PC-3 (cell line): ENCODE data around the gene STN1. TPM values are rescaled to one million over a fixed set of nuclear protein-coding genes. Genes with fewer than 3 reads are reported as not detected.

Source experiments
- ATAC-seq: fragments of 200-7000 bp; cut with Tn5 transposase; 2 replicates; pipeline ENCODE4 v1.9.1; 2020; ENCODE audit warnings: mild to moderate bottlenecking, moderate library complexity
- BruUV-seq: library from RNA; stranded (reverse); fragments of 400-500 nt; replicated peaks from 2 replicates; lab custom pipeline; 2021; lab: Mats Ljungman, UMichigan
- CTCF ChIA-PET: fragments of 300-600 bp; sonication (Branson Sonifier 250); formaldehyde crosslinking; loops from one replicate; lab custom pipeline; 2022; ENCODE audit warnings: antibody characterized with exemption; lab: Charles Lee
- POLR2A ChIA-PET: fragments of 300-600 bp; sonication (Branson Sonifier 250); formaldehyde crosslinking; loops from one replicate; lab custom pipeline; 2022; ENCODE audit warnings: antibody characterized with exemption; ENCODE audit not compliant: unreplicated experiment; lab: Charles Lee
- DNase-seq: peaks from one replicate; pipeline ENCODE4 v3.0.0-alpha.2; 2015
- H2AFZ ChIP-seq: fragments of 300-600 bp; sonication (generic); 2 replicates; pipeline ENCODE4 v1.6.0; 2016; ENCODE audit warnings: antibody characterized with exemption, low read length
- H3F3A ChIP-seq: fragments of 300-600 bp; sonication (generic); one replicate; pipeline ENCODE4 v1.6.0; 2017; ENCODE audit warnings: antibody characterized with exemption, low read length, control low read depth, mild to moderate bottlenecking; ENCODE audit not compliant: unreplicated experiment
- H3K27ac ChIP-seq: fragments of 300-600 bp; sonication (generic); 2 replicates; pipeline ENCODE4 v1.5.1; 2016; ENCODE audit warnings: mild to moderate bottlenecking, low read length
- H3K27me3 ChIP-seq: fragments of 300-600 bp; sonication (generic); 2 replicates; pipeline ENCODE4 v1.6.1; 2016; ENCODE audit warnings: low read length, mixed read lengths
- H3K36me3 ChIP-seq: fragments of 300-600 bp; sonication (generic); 2 replicates; pipeline ENCODE4 v1.6.1; 2016; ENCODE audit warnings: low read depth, mixed run types, low read length, mixed read lengths
- H3K4me1 ChIP-seq: fragments of 300-600 bp; sonication (generic); 2 replicates; pipeline ENCODE4 v1.5.1; 2016; ENCODE audit warnings: low read length; ENCODE audit not compliant: insufficient read depth
- H3K4me2 ChIP-seq: fragments of 300-600 bp; sonication (generic); 2 replicates; pipeline ENCODE4 v1.6.0; 2016; ENCODE audit warnings: low read length
- H3K4me3 ChIP-seq: fragments of 300-600 bp; sonication (generic); 2 replicates; pipeline ENCODE4 v1.5.1; 2016; ENCODE audit warnings: mild to moderate bottlenecking, low read length, mixed read lengths
- H3K79me2 ChIP-seq: fragments of 300-600 bp; sonication (generic); 2 replicates; pipeline ENCODE4 v1.6.1; 2017; ENCODE audit warnings: low read length, mixed read lengths
- H3K9ac ChIP-seq: fragments of 300-600 bp; sonication (generic); 2 replicates; pipeline ENCODE4 v1.6.0; 2016; ENCODE audit warnings: mild to moderate bottlenecking, low read length
- H3K9me2 ChIP-seq: fragments of 300-600 bp; sonication (generic); replicated peaks from 2 replicates; pipeline ENCODE4 v1.6.1; 2016; ENCODE audit warnings: mixed run types, low read length, mixed read lengths
- H3K9me3 ChIP-seq: fragments of 300-600 bp; sonication (generic); 2 replicates; pipeline ENCODE4 v1.6.1; 2016; ENCODE audit warnings: low read length, mixed read lengths
- H4K20me1 ChIP-seq: fragments of 300-600 bp; sonication (generic); 2 replicates; pipeline ENCODE4 v1.6.1; 2016; ENCODE audit warnings: low read length, mixed read lengths
- EZH2 ChIP-seq: fragments of 300-600 bp; sonication (generic); IDR thresholded peaks from one replicate; pipeline ENCODE4 v1.6.1; 2017; ENCODE audit warnings: antibody characterized with exemption, mild to moderate bottlenecking, low read length; ENCODE audit not compliant: unreplicated experiment
- EZH2phosphoT487 ChIP-seq: fragments of 300-600 bp; sonication (generic); IDR thresholded peaks from 2 replicates; pipeline ENCODE4 v1.6.1; 2018; ENCODE audit warnings: mild to moderate bottlenecking, antibody characterized with exemption, low read length, borderline replicate concordance
- intact Hi-C: fragments of 100-400 bp; cut with micrococcal nuclease; formaldehyde crosslinking; loops from 2 replicates; pipeline ENCODE4 v1.9.0; 2023
- total RNA-seq: library from RNA; depleted of rRNA; stranded (reverse); fragments of >200 nt; gene quantifications from 2 replicates; pipeline ENCODE4 v1.2.3, GENCODE V29; 2014
- TF ChIP-seq, protein P1 (sequence below): fragments of 300-600 bp; sonication (generic); conservative IDR thresholded peaks from 2 replicates; pipeline ENCODE4 v1.5.1; 2017; ENCODE audit warnings: antibody characterized with exemption, low read depth, mild to moderate bottlenecking, low read length

The STN1 gene
- total RNA-seq, 1 experiment from 2014 or later, result 33.5 TPM

DNA sequence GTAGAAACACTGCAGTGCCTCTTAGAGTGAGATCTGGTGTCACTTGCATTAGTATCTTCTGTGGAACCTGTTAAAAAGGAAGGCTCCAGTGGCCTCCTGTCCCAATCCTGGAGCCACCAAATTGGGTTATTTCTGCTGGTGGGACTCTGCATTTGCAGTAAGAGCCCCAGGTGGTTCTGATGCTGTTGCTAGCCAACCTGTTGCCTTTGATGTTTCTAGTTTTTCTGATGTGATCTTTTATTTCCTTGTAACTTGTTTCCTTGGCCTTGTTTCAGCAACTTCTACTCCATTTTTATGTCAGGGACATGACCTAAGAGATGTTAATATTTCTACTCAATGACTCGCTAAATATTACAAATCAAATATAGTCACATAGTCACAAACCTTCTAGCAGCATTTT, 12.5 kb upstream of the STN1 start:
- no peak overlapping the region for H3K9ac ChIP-seq
- BruUV-seq, result no TSS peak
- H3K9me3 ChIP-seq, result no peaks in the 10 kb centered on the region
- no peak overlapping the region for H3K4me2 ChIP-seq
- no peaks in the 10 kb centered on the region for H3K36me3 ChIP-seq
- no peak for ATAC-seq
- POLR2A ChIA-PET, result no interaction called here
- no peak for DNase-seq
- no peaks in the 10 kb centered on the region for H3K27me3 ChIP-seq
- H3K79me2 ChIP-seq, result no peaks in the 10 kb centered on the region
- TF ChIP-seq EZH2 (no peak), EZH2phosphoT487 (no peak)
- TF ChIP-seq, protein P1, sequence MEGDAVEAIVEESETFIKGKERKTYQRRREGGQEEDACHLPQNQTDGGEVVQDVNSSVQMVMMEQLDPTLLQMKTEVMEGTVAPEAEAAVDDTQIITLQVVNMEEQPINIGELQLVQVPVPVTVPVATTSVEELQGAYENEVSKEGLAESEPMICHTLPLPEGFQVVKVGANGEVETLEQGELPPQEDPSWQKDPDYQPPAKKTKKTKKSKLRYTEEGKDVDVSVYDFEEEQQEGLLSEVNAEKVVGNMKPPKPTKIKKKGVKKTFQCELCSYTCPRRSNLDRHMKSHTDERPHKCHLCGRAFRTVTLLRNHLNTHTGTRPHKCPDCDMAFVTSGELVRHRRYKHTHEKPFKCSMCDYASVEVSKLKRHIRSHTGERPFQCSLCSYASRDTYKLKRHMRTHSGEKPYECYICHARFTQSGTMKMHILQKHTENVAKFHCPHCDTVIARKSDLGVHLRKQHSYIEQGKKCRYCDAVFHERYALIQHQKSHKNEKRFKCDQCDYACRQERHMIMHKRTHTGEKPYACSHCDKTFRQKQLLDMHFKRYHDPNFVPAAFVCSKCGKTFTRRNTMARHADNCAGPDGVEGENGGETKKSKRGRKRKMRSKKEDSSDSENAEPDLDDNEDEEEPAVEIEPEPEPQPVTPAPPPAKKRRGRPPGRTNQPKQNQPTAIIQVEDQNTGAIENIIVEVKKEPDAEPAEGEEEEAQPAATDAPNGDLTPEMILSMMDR, result no peak
- intact Hi-C loops, result no loop called here
- H3F3A ChIP-seq, result no peaks in the 10 kb centered on the region
- no peak overlapping the region for H3K27ac ChIP-seq
- no peak overlapping the region for H2AFZ ChIP-seq
- no peaks in the 10 kb centered on the region for H4K20me1 ChIP-seq
- H3K4me3 ChIP-seq, result no peak overlapping the region
- CTCF ChIA-PET, result no interaction called here
- no peaks in the 10 kb centered on the region for H3K9me2 ChIP-seq
- no peaks in the 10 kb centered on the region for H3K4me1 ChIP-seq

DNA sequence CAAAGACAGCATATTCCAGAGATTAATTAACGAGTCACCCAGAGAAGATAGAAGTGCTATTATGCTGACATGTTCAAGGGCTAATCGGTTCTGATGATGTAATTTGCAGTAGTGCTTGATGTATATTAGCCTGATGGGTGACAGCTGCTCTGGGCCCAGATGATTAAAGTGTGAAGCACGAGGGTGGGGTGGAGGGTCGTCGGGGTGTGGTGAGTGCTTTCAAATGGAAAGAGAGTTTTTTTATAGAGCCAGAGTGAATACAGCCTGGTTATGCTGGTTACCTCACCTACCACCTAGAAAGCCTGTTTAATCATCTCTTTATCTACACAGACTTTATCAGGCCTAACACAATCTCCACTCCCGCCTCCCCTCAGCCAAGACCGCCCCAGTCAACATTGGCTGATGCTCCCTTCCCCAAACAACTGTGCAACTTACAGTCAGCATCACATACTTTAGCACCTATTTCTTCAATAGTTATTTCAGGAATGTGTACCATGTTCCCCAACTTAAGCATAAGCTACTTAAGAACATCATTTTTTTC, 11.5 kb upstream of the STN1 start:
- Histone ChIP-seq H3K79me2 (no peaks in the 10 kb centered on the region), H3K9me3 (no peaks in the 10 kb centered on the region), H3K9me2 (no peaks in the 10 kb centered on the region), H3K9ac (no peak overlapping the region), H3K4me1 (no peaks in the 10 kb centered on the region), H3K27ac (no peak overlapping the region), H3K36me3 (no peaks in the 10 kb centered on the region), H3F3A (no peaks in the 10 kb centered on the region), H3K27me3 (no peaks in the 10 kb centered on the region), H3K4me2 (no peak overlapping the region), H3K4me3 (no peak overlapping the region), H2AFZ (no peak overlapping the region), H4K20me1 (no peaks in the 10 kb centered on the region)
- POLR2A ChIA-PET, result interaction anchor here (0.6 kb wide), 1 partner anchor 35 kb away, joined by 6 read pairs; no protein-coding TSS in a partner anchor
- no peak for DNase-seq
- TF ChIP-seq EZH2phosphoT487 (no peak), EZH2 (no peak)
- TF ChIP-seq, protein P1, result no peak
- ATAC-seq, result no peak
- intact Hi-C loops, result no loop called here
- BruUV-seq, result no TSS peak
- CTCF ChIA-PET, result no interaction called here

DNA sequence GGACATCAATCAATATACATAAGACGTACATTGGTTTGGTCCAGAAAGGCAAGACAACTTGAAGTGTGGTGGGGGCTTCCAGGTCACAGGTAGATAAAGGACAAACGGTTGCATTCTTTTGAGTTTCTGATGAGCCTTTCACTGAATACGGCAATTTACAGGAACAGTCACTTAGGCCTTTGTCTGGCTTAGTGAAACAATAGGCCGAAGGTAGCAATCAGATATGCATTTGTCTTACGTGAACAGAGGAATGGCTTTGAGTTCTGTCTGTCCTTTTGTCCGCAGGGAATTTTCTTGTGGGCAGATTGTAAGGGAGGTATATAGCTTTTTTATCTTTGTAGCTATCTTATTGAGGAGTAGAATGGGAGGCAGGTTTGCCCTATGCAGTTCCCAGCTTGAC, 10.8 kb upstream of the STN1 start:
- BruUV-seq, result no TSS peak
- H3K4me3 ChIP-seq, result no peak overlapping the region
- TF ChIP-seq EZH2 (no peak), EZH2phosphoT487 (no peak)
- TF ChIP-seq, protein P1, result no peak
- no peak overlapping the region for H3K9ac ChIP-seq
- ChIA-PET CTCF (no interaction called here), POLR2A (no interaction called here)
- no peak for ATAC-seq
- no peaks in the 10 kb centered on the region for H3K9me2 ChIP-seq
- no peak overlapping the region for H3K4me2 ChIP-seq
- no peaks in the 10 kb centered on the region for H3K79me2 ChIP-seq
- intact Hi-C loops, result no loop called here
- H3K36me3 ChIP-seq, result no peaks in the 10 kb centered on the region
- DNase-seq, result no peak
- no peaks in the 10 kb centered on the region for H3K4me1 ChIP-seq
- no peaks in the 10 kb centered on the region for H3K27me3 ChIP-seq
- H3F3A ChIP-seq, result no peaks in the 10 kb centered on the region
- H3K27ac ChIP-seq, result no peak overlapping the region
- H4K20me1 ChIP-seq, result no peaks in the 10 kb centered on the region
- H3K9me3 ChIP-seq, result no peaks in the 10 kb centered on the region
- H2AFZ ChIP-seq, result no peak overlapping the region
